Ammon's horn (tissue), 1 donor: Measurements from ENCODE around the gene P2RX2.

Experiments
- DNase-seq: peaks from one replicate; pipeline ENCODE4 v3.0.0-alpha.2; 2016; ENCODE audit warnings: low spot score

P2RX2 gene

GRCh38 chr12:132638541-132639408 is 20.2 kb downstream of the P2RX2 start:
- peak; percentile 55 for DNase-seq

GRCh38 chr12:132639956-132640520 is 21.5 kb downstream of the P2RX2 start:
- DNase-seq = no peak

GRCh38 chr12:132640936-132641335 is 22.4 kb downstream of the P2RX2 start:
- DNase-seq = no peak

- DNase-seq = no peak
Observed at GRCh38 chr12:132641811-132642650, 23.5 kb downstream of the P2RX2 start.

GRCh38 chr12:132642846-132643835 is 24.6 kb downstream of the P2RX2 start:
- no peak for DNase-seq

- no peak for DNase-seq
Observed at GRCh38 chr12:132646850-132647249, 28.3 kb downstream of the P2RX2 start.

GRCh38 chr12:132647858-132648257 is 29.3 kb downstream of the P2RX2 start:
- DNase-seq = no peak

- no peak for DNase-seq
Observed at GRCh38 chr12:132648616-132649225, 30.1 kb downstream of the P2RX2 start.

- DNase-seq = no peak
Observed at GRCh38 chr12:132649226-132649945, 30.8 kb downstream of the P2RX2 start.

- no peak for DNase-seq
Observed at GRCh38 chr12:132651444-132652100, 33.0 kb downstream of the P2RX2 start.

- no peak for DNase-seq
Observed at GRCh38 chr12:132653567-132654290, 35.2 kb downstream of the P2RX2 start.

- DNase-seq = no peak
Observed at GRCh38 chr12:132657004-132657727, 38.6 kb downstream of the P2RX2 start.

- DNase-seq = no peak
Observed at GRCh38 chr12:132658149-132658894, 39.7 kb downstream of the P2RX2 start.

- DNase-seq = no peak
Observed at GRCh38 chr12:132659146-132659545, 40.6 kb downstream of the P2RX2 start.

GRCh38 chr12:132660052-132660451 is 41.5 kb downstream of the P2RX2 start:
- no peak for DNase-seq

GRCh38 chr12:132660996-132661395 is 42.4 kb downstream of the P2RX2 start:
- no peak for DNase-seq

GRCh38 chr12:132661972-132662371 is 43.4 kb downstream of the P2RX2 start:
- DNase-seq = no peak
